Forelimb muscle (tissue), 1 donor: ENCODE results near the gene ECE1. TPM values are rescaled to one million over a fixed set of nuclear protein-coding genes. Genes with fewer than 3 reads are reported as not detected.

Experiments used
- DNase-seq: peaks from one replicate; pipeline ENCODE4 v3.0.0-alpha.2; 2013; ENCODE audit warnings: low read depth
- polyA plus RNA-seq: library from polyadenylated mRNA; unstranded; fragments of 120-200 nt; gene quantifications from one replicate; pipeline ENCODE4 v1.2.1, GENCODE V29; 2013; ENCODE audit not compliant: insufficient read length

The ECE1 gene
- polyA plus RNA-seq, 1 donor = 29.1 TPM

GRCh38 chr1:21254335-21254951 lies 35.8 kb downstream of the ECE1 start:
- peak; percentile 84 for DNase-seq

DNA sequence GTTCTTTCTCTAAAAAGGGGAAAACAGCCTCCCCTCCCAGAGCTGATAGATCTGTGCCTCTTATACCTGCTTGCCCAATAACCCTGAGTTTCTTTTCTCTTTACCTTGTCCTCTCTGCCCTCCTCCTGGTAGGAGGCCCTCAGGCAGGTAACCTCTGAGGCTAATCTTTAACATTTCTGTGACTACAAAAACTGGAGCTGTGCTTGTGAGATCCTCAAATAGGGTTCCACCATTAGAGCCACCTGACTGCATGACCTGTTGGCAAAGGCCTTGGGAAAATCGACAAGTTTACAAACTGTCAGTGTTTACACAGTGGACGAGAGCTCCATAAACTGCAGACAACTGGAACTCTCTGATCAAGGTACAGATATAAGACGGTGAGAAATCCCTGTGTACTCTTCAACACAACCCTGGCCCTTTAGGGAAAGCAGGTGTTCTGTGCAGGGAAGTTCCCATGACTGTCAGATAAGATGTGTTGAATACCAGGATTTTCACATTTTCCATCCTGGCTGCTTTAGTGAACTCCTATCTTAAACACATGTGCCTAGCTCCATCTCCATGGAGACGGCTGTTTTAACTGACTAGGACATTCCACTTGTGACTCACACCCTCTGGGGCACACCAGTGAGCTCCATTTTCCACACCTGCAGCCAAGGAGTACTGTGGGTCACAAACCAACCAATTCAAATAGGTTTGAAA lies 38.3 kb downstream of the ECE1 start:
- no peak for DNase-seq

GRCh38 chr1:21249940-21250493 lies 40.2 kb downstream of the ECE1 start:
- no peak for DNase-seq

DNA sequence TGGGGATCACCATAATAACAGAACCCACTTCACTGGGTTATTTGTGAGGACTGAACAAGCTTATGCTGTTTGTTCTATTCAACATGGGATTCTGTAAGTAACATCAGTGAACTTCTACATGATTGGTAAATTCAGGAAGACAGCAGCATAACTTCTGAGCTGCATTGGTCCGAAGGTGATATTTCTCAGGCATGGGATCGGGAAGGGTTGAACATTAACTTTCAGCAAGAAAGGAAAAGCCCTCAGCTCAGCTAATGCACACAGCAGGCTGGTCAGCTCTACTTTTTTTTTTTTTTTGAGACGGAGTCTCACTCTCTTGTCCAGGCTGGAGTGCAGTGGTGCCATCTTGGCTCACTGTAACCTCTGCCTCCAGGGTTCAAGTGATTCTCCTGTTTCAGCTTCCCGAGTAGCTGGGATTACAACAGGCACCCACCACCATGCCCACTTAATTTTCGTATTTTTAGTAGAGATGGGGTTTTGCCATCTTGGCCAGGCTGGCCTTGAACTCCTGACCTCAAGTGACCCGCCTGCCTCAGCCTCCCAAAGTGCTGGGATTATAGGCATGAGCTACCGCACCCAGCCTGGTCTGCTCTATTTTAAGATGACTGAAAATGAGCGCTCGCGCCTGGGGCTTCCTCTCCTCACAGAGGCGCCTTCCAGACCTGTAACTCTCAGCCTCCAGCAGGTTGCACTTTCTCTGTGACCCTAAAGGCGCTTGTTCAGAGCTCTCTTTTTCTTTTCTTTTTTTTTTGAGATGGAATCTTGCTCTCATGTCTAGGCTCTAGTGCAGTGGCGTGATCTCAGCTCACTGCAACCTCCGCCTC lies 42.2 kb downstream of the ECE1 start:
- DNase-seq = no peak

DNA sequence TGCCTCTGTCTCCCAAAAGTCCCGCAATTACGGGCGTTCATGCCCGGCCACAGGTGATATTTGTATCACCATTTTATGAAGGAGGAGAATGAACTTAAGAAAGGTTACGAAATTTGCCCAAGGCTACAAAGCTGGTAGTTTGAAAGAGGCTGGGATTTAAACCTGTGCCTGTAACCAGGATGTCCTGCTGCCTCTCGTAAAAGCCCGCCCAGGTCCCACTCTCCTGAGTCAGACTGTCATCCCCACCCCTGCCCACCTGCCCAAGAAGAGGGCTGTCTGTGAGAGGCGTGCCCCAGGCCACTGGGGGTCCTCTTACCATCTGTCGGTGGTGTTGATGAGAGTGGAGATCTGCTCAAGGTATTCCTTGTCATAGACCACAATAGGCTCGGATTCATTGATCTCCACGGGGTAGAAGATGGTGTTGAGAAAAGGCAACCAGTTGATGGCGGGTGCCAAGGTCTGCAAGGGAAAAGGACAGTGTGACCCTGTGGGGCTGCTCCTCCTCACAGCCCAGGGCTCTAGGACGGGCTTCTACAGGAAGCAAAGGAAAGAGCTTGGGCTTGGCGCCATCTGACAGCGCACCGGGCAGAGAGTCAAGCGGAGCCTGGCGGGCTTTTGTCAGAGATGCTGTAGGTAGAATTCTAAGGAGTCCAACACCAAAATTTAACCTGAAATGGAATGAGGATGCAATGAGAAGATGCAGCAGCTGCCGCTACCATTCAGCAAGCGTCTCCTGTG lies 43.2 kb downstream of the ECE1 start:
- DNase-seq = no peak

DNA sequence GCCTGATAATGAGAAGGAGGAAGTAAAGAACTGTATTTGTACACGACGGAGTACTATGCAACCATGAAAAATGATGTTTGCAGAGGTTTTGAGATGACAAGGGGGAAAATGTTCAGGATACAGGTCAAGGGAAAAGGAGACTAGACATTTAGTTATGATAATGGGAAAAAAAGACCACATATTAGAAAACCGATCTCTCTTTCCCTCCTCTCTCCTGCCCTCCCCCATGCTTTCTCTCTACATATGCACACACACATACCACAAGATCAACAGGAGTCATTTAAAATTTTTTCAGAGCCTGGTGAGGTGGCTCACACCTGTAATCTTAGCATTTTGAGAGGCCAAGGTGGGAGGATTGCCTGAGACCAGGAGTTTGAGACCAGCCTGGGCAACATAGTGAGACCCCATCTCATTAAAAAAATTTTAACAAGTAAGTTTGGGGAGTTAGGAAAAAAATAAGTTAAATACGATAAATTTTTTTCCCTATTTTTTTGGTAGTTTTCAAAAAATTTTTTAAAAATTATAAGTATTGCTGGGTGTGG lies 44.5 kb downstream of the ECE1 start:
- DNase-seq = no peak

DNA sequence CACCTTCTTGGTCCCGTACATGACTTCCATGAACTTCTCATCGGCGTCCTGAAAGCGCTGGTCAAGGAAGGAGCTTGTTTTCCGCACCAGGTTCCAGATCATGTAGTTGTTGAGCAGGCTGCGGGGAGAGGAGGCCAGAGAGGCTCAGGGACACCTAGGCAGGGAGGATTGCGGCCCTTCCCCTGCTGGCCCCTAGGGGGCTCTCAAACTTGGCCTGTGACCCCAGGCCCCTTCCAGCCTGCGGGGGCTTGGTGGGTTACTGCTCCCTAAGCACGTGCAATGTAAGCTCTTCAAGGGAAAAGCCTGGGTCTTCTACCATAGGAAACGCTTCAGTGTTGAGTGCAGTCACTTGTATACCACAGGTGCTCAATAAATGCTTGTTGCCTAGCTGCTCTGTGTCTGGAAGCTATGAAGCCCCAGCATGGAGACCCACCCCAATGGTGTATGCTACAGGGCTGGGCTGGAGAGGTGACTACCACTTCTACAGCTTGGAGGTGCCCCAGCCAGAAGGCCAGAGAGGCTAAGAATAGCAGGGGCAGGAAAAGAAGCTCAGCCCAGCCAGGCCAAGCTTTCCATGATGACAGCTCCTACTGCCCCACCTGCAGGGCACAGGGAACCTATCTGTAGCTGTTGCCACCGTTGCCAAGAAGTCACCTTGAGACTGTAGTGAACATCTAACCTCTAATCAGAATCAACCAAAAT lies 45.1 kb downstream of the ECE1 start:
- DNase-seq = no peak

- DNase-seq = no peak
Observed at GRCh38 chr1:21244154-21244553, 46.1 kb downstream of the ECE1 start.

GRCh38 chr1:21242846-21243245 lies 47.4 kb downstream of the ECE1 start:
- DNase-seq = no peak

DNA sequence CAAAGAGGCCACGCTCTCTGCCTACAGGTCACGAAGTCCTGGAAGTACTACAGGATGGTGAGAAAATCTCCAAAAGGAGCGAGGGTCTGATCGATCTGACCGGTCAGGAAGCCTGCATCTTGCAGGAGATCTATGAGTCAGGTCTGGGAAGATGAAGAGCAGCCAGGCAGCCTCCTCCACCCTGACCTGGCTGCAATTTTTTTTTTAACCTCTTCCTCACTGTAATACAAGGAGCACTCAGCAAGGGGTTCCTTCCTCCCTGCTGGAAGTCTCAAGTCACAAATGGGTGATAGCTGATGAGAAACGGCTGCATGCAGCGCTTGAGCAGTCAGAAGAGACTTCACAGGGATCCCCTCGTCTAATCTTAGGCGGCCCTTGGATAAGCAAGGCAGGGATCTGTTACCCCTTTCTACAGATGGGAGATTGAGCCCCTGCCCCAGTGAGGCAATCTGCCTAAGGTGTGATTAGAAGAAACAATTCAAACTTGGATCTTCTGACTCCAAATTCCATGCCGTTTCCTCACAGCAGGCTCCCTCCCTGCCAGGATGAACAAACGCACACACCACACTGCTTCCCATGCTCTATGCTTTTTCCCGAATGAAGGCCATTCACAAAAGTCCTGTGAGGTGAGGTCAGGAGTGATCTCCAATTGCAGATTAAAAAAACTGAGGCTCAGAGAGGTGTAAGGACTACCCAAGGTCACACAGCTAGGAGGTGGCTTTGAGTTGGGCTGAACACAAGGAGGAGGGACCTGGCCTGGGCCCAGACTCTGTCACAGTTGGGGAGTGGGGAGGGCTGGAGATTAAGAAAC lies 48.3 kb downstream of the ECE1 start:
- DNase-seq = no peak

DNA sequence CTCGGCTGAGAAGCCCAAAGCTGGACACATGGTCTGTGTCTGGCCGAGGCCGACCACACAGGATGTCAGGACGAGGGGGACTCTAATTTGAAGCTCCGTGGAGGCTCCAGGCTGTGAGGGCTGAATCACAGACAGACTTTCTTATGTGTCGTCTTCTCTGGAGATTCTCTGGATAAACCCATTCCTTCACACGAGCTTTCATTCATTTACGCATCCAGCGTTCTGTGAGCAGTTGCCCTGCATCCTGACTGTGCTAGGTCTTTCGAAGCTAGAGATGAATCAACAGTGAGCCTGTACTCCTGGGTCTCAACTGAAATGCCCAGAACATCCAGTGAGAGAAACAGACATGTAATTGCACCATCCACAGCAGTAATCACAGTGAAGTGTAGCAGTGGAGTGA lies 49.6 kb downstream of the ECE1 start:
- DNase-seq = no peak

DNA sequence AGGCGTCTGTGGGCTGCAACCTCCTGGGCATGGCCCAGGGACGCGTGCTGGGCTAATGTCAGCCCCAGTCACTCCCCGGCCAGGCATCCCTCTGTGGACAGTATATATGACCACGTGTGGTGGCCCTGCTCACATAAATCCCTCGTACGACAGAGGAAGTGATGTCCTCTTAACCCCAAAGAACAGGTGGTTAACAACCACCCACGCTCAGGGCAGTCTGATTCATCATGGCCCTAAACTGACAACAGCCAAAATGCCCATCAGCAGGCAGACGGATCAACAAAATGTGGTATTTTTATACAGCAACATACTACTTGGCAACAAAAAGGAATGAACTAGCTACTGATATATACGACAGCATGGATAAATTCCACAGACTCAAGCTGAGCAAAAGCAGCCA lies 51.0 kb downstream of the ECE1 start:
- DNase-seq = no peak

- no peak for DNase-seq
Observed at GRCh38 chr1:21238141-21238800, 52.0 kb downstream of the ECE1 start.

- DNase-seq = no peak
Observed at GRCh38 chr1:21237446-21238088, 52.7 kb downstream of the ECE1 start.

GRCh38 chr1:21236178-21236577 lies 54.1 kb downstream of the ECE1 start:
- DNase-seq = no peak

DNA sequence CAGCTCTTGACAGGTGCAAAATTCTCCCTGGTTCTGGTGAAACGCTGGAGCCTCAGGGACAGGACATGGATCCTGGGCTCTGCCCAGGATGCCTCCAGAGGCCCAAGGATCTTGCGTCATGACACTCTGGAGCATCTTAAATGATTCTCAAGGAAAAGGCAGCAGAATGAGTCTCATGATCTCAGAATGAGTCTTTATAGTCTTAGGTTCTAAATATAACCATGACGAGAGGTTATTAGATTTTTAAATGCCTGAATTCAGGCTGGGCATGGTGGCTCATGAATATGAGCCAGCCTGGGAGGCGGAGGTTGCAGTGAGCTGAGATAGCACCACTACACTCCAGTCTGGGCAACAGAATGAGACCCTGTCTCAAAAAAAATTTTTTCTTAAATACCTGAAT lies 55.5 kb downstream of the ECE1 start:
- no peak for DNase-seq

DNA sequence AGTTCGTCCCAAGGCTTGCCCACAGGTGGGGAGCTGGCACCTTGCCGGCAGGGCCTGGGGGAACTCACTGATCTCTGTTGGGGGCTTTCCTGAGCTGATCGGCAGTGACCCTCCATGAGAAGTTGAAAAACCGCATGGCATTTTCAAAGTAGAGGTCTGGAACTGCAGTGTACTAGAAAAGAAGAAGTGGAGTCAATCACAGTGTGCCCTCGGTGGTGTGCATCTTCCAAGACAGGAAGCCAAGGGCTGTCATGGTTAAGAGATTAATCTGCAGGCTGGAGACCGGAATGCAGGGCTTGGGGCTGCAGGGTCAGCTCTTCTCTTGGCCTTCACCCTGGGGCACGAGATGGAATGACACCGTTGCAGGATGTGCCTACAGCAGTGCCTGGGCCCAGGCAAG lies 56.8 kb downstream of the ECE1 start:
- no peak for DNase-seq

DNA sequence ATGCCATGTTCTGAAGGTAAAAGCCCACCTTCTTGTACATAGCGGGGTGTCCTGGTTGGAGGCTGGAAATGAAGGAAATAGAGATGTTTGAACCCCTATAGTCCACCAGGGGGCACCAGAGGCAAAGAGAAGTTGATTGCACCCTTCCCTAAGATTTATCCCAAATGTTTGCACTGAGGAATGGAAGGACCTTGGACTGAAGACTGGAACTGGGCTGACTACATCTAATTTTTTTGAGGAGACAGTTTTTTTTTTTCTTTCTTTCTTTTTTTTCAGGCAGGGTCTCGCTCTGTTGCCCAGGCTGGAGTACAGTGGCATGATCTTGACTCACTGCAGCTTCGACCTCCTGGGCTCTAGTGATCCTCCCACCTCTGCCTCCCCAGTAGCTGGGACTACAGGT lies 58.2 kb downstream of the ECE1 start:
- no peak for DNase-seq
